Measurements from ENCODE around the gene NDFIP1.

The NDFIP1 gene

DNA sequence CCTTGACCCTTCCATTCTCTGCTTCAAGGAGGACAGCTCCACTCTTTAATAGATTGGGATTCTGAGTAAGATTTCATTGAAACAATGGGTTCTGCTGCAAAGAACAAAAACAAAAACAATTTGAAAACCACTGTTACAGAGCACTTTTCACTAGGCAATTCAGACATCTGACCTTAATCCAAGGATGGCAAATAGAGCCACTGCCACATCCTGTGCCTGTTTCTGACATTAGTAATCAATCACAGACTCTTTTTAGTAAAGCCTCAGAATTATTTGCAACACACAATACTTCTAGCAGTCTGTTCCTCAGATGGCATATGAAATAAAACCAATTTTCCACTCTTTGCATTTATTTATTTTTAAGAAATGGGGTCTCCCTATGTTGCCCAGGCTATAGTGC, 37.8 kb upstream of the NDFIP1 start:
- no peak for DNase-seq (ENCODE audit: low read depth)
- no peak overlapping the region for H3K4me3 ChIP-seq (ENCODE audit: low read depth, low read length)
- TF ChIP-seq, protein P1, sequence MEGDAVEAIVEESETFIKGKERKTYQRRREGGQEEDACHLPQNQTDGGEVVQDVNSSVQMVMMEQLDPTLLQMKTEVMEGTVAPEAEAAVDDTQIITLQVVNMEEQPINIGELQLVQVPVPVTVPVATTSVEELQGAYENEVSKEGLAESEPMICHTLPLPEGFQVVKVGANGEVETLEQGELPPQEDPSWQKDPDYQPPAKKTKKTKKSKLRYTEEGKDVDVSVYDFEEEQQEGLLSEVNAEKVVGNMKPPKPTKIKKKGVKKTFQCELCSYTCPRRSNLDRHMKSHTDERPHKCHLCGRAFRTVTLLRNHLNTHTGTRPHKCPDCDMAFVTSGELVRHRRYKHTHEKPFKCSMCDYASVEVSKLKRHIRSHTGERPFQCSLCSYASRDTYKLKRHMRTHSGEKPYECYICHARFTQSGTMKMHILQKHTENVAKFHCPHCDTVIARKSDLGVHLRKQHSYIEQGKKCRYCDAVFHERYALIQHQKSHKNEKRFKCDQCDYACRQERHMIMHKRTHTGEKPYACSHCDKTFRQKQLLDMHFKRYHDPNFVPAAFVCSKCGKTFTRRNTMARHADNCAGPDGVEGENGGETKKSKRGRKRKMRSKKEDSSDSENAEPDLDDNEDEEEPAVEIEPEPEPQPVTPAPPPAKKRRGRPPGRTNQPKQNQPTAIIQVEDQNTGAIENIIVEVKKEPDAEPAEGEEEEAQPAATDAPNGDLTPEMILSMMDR (IDR thresholded peaks at IDR 0.05; ENCODE audit: control insufficient read depth, extremely low read depth, insufficient read depth): no peak

DNA sequence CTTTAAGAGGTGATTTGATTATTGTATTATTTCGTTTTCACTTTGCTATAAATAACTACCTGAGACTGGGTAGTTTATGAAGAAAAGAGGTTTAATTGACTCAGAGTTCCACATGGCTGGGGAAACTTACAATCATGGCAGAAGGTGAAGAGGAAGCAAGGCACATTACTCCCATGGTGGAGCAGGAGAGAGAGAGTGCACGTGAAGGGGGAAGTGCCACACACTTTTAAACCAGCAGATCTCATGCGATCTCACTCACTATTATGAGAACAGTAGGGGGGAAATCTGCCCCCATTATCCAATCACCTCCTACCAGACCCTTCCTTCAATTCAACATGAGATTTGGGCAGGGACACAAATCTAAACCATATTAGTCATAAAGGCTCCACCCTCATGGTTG, 36.1 kb upstream of the NDFIP1 start:
- TF ChIP-seq, protein P1 (IDR thresholded peaks at IDR 0.05; ENCODE audit: control insufficient read depth, extremely low read depth, insufficient read depth): no peak
- no peak overlapping the region for H3K4me3 ChIP-seq (ENCODE audit: low read depth, low read length)
- no peak for DNase-seq (ENCODE audit: low read depth)

DNA sequence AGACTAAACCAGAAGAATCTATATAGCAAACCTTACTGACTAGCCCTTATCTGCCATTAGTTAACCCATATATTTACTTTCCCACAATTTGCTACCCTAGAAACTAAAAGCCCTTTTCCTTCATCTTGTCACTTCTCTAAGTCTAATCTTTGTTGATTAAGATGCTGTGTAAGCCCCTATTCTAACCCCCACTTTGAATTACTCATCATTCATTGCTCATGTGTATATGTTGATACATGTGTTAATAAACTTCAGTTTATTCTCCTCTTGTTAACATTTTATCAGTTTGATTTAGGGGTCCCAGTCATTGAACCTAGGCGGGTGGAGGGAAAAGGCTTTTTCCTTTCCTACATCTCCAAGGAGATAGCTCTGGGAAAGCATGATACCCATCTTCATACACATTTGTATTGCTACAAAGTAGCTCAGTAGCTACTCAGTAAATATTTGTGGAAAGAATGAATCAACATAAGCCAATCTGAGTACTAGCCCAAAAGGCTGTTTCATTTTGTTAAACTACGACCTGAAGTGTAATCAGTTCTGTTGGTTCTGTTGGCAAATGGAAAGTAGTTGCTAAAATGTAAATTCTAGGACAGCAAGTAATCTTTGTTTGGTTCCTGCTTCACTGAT, 35.1 kb upstream of the NDFIP1 start:
- TF ChIP-seq, protein P1 (IDR thresholded peaks at IDR 0.05; ENCODE audit: control insufficient read depth, extremely low read depth, insufficient read depth): no peak
- peak; percentile 21 for DNase-seq (ENCODE audit: low read depth)
- no peak overlapping the region for H3K4me3 ChIP-seq (ENCODE audit: low read depth, low read length)

DNA sequence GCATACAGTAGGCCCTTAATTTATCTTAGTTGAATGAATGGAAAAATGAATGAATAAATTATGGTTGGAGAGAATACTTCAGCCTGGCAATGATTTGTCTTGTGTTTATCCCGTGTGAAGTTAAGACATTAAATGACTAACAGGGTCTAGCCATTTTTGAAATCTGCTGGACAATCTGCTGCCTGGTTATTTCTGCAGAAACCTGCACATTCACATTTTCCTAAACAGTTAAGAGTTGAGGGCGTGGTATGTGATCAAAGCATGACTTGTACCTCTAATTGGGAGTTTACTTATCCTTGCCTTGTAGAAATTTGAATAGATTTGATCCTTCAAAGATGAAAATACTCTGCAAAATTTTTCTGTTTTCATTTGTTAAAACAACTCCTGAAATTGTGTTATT, 34.6 kb upstream of the NDFIP1 start:
- TF ChIP-seq, protein P1 (IDR thresholded peaks at IDR 0.05; ENCODE audit: control insufficient read depth, extremely low read depth, insufficient read depth): no peak
- H3K4me3 ChIP-seq (ENCODE audit: low read depth, low read length): no peak overlapping the region
- no peak for DNase-seq (ENCODE audit: low read depth)

DNA sequence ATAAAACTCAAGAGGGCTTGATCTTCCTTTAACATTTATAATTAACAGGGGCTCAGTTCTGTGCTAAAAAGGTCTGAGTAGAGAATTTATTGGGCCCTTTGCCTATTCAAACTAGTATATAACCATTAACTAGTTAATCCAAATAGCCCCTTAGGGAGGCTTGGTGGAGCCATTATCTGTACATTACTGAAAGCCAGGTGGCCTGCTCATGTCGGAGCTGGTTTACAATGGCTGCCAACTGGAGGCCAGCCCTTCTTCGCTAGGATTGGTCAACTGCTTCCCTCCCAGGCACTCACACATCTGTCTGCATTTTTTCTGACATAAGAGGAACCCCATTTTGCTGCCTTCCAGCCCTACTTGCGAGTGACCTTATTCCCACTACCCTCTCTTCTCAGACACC, 30.4 kb upstream of the NDFIP1 start:
- DNase-seq (ENCODE audit: low read depth): no peak
- TF ChIP-seq, protein P1 (IDR thresholded peaks at IDR 0.05; ENCODE audit: control insufficient read depth, extremely low read depth, insufficient read depth): no peak
- H3K4me3 ChIP-seq (ENCODE audit: low read depth, low read length): no peak overlapping the region

DNA sequence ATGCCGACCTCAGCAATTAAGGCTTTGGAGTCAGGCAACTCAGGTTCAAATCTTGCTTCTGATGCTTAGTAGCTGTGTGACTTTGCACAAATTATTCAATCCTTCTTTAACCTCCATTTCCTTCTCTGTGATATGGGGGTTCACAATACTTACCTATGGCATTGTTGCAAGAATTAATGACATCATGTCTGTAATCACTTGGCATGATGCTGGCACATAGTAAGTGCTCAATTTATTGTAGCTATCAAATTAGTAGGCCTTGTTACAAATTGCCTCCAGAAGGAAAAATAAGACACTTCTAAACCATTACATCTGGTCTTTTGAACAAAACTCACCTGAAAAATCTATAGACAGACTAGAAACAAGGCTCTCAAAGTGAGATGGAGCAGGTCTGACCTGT, 29.9 kb upstream of the NDFIP1 start:
- no peak for DNase-seq (ENCODE audit: low read depth)
- no peak overlapping the region for H3K4me3 ChIP-seq (ENCODE audit: low read depth, low read length)
- TF ChIP-seq, protein P1 (IDR thresholded peaks at IDR 0.05; ENCODE audit: control insufficient read depth, extremely low read depth, insufficient read depth): no peak

DNA sequence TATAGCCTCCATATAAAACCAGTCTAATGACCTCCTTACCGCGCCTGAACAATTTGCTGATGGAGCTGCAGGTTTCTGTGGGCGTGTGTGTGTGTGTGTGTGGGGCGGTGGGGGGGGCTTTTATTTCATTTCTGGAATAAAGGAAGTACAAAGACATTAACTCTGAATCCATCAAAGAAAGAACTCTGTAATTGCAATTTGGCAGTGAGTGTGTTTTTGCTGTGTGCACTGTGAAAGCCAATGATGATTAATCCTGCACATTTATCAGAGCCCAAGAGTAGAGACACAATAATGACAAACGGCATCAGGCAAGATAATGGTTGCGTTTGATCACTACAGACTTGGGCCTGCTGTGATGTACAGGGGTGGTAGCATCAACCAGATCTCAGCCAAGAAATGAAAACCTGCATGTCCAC, 29.3 kb upstream of the NDFIP1 start:
- no peak overlapping the region for H3K4me3 ChIP-seq (ENCODE audit: low read depth, low read length)
- TF ChIP-seq, protein P1 (IDR thresholded peaks at IDR 0.05; ENCODE audit: control insufficient read depth, extremely low read depth, insufficient read depth): no peak
- DNase-seq (ENCODE audit: low read depth): no peak

Measured in LNCaP clone FGC (cell line).